ENCODE measurements around the gene MCM3. TPM values are rescaled to one million over a fixed set of nuclear protein-coding genes. Genes with fewer than 3 reads are reported as not detected.

MCM3 gene
- total RNA-seq, 1 donor from 2014 or later: 64.6 TPM

DNA sequence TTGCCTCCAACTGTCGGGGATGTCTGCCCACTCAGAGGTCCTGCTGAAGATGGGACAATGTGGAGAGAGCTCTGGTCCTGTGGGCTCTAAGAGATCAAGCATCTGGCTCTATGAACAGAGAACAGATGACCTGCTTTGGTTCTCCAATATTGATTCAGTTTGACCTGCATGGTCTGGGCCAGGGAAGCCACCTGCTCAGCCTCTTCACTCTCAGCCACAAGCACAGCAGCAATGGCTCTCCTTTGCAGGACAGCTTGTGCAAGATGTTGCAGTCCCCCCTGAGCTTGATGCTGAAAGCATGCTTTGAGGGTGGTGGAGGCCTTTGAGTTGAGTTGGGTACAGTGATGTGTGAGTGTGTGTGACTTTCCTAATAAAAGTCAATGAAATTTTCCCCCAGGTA is 18.6 kb upstream of the MCM3 start:
- no peak for DNase-seq (ENCODE audit: low read depth in 2 of 2)

DNA sequence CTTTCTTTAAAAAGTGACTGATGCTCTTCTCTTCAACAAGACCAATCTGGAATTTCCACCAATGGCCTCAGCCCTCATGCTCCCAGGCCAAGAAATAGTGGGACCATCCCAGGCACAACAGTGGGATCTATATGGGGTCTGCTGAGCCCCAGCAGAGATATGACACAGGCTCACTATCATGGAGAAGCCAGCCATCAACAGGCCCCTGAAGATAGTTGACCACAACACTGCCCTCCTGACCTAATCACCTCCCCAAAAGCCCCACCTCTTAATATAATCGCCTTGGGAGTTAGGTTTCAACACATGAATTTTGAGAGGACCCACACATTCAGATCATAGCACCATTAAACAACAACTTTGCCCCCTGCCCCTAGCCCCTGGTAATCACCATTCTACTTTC is 16.8 kb upstream of the MCM3 start:
- DNase-seq (ENCODE audit: low read depth in 2 of 2): no peak

DNA sequence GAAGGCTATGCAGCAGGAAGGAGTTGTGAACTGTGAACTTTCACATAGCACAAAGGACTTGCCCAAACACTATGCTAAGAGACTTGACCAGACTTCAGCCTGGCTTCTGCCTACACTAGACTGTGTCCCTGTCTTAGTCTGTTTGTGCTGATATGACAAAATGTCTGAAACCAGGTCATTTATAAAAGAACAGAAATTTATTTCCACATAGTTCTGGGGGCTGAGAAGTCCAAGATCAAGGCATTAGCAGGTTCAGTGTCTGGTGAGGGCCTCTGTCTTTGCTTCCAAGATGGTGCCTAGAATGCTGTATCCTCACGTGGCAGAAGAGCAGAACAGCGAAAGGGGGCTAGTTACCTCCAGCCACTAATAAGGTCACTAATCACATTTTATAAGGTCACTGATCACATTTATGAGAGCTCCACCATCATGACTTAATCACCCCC is 16.0 kb upstream of the MCM3 start:
- no peak for DNase-seq (ENCODE audit: low read depth in 2 of 2)

DNA sequence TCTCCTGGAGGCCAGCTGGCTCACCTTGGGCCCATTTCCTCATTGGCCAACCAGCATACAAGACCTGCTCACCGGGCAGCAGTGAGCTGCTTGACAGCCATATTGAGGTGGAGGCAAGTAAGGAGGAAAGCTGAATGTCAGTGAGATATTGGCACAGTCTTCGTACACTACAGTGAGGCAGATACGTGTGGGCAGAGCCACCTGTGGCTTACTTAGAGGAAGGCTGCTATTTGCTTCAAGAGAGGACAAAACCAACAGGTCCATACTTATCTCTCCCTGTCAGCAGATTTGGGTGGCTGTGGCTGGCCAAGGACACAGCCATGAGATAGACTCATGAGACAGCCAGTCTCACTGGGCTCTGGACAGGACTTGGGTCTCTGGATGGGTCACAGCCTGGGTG is 15.1 kb upstream of the MCM3 start:
- DNase-seq (ENCODE audit: low read depth in 2 of 2): no peak

DNA sequence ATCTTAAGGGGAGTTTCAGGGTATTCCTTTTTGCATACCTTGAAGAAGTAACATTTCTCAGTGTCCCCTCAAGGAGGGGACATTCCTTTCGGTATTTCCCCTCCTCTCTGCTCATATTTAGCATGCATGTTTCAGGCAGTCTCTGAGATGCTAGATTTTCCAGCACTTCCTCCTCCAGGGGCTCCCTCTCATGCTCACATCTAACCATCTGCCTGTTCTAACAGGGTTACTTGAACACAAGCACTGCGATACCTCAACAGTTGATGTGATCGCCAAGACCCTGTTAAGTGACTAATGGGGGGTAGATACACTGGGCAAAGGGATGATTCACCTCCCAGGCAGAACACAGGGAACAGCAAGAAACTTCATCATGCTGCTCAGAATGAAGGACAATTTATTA is 12.9 kb upstream of the MCM3 start:
- no peak for DNase-seq (ENCODE audit: low read depth in 2 of 2)

DNA sequence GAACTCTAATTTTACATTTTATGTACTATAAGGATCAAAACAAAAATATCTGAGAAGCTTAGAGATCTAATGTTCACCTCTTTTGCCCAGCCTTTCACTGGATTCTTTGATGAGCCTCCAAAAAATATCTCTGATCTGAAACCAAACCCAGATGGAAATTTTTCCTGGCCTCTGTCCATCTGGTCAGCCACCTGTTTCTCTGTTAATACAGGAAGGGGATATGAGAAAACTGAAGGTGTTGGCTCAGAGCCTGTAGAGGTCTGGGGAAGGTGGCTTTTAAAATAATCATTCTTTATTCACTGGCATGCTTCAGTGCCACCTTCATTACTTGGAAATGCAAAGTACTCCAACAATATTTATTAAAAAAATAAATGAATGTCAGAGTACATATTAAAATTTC is 8.5 kb upstream of the MCM3 start:
- peak; percentile 55 to 77 for DNase-seq (ENCODE audit: low read depth in 2 of 2)

DNA sequence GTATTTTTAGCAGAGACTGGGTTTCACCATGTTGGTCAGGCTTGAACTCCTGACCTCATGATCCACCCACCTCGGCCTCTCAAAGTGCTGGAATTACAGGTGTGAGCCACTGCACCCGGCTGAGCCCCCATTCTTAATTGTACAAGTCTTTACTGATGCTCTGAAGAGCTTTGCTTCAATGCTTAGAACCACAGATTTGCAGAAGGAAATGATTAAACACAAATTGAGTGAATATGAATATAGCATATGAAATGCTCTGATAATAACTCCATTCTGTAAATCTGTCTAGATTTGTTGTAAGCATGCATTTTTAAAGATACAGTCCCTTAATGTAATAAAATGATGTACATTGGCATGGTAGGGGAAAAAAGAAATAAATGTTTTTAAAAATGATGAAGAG is 4.3 kb upstream of the MCM3 start:
- DNase-seq (ENCODE audit: low read depth in 2 of 2): no peak

DNA sequence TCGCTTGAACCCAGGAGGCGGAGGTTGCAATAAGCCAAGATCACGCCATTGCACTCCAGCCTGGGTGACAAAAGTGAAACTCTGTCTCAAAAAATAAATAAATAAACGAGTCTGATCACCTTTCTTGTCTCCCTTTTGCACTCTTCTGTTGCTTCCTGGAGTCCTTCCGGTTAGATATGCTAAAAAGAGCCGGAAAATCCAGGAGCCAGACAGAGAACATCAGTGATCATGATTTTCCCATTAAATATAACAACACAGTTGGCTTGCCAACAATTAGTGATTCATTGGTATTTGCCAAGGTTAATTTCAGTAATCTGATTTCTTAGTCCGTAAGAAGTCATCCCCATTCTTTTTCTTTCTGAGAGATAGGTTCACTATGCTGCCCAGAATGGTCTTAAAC is 3.7 kb upstream of the MCM3 start:
- DNase-seq (ENCODE audit: low read depth in 2 of 2): peak; percentile 42 to 73

DNA sequence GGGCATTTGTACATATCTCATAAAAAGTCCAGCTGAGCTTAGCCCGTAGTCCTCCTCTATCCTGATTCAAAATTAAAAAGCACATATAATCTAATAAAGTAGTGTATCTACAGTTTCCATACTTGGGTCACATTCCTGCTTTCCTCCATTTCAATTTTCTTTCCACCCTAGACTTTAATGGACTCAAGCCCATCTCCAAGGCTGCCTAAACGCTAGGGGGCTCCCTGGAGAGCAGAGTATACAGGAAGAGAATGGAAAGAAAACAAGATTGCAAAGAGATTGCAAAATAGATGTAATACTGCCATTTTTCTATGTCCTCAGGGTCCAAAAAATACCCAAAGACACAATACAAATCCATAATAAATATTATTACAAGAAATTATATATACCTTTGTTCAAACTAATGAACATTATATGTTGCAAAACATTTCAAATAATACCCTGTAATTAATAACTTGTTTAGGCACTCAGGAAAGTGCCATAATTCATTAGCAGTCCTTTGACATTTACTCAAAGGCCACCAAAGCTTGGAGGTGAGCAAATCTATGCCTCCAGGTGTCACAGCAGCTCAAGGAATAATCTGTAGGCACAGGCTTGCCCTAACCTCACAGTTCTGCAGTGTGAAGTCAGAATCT is 2.4 kb upstream of the MCM3 start:
- DNase-seq (ENCODE audit: low read depth in 2 of 2): peak; percentile 51 to 68

DNA sequence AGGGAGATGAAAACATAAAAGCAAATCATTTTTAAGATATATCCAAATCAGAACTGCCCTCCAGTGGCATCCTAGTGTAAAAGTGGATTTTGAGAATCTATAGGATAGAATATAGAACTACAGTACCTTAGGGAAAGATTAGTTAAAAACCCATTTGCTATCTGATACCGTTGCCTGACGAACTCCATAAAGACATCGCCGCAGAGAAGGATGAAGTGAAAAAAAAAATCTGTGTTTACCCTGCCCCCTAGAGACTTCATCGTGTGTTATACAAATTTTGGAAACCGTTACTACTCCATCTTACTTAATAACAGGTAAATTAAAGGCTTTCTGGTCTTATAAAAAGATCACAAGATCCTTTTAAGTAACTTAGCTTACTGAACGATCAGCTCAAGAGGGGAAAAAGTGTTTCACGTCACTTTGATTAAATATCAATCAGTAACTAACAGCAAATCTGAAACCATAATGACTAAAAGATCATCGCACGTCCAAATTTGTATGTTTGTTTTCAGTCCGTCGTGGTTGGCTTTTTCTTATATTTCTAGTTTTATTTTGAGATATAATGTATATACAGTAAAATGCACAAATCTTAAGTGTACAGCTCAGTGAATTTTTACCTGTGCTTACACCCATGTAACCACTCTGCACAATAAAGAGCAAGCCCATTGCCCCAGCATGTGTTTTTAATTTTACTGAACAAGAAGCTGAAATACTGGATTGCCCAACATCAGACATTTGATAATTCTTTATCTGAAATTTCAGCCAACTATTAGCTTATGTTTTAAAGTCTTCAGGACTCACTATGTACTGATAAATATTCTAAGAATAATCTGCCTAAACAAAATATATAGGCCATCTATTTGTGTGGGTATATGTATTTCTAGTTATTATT is 881 bp upstream of the MCM3 start:
- DNase-seq (ENCODE audit: low read depth in 2 of 2): no peak

DNA sequence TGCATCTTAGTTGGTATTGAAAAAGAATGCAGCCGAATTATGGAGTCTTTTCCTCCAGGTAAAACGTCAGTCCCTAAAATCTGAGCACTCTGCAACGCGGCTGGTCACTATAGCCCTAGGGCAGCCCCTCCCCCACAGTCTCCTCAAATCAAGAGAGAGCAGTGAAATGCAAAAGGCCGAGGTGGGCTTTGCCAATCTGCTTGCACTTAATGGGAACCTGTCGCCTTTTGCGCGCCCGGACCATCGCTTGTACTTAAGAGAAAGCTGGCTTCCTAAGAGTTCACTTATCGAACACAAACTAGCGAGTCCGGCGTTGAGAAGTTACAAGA is 447 bp downstream of the MCM3 start:
- DNase-seq (ENCODE audit: low read depth in 2 of 2): no peak

DNA sequence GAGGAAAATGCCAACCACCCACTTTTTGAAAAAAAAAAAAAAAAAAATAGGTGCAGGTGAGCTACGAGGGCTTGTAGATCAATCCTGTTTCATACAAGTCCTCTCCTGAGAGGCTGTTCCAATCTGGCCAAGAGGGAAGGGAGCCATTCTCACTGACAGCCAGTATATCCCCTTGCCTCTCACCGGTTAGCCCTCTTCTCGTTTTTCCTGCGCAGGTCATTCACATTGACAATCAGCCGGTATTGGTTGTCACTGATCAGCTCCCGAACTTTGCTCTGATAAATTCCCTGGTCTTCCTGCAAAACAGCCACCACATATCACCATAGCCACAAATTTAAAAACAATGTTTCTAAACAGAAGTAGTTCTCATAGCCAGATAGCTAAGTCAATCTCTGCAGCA is 1.4 kb downstream of the MCM3 start:
- no peak for DNase-seq (ENCODE audit: low read depth in 2 of 2)

DNA sequence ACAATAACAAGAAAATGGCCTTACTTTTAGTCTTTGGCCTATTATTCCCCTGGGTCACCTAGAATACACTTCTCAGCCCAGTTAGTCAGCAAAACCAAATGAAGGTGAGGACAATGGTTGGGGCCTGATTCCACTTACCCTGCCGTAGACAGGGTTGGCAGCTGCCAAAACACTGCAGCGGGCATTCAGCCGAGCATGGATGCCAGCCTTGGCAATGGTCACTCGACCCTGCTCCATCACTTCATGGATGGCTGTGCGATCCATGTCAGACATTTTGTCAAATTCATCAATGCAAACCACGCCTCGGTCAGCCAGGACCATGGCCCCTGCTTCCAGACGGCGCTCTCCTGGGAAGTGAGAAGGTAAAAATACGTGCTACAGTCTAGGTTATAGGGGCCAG is 8.4 kb downstream of the MCM3 start:
- DNase-seq (ENCODE audit: low read depth in 2 of 2): no peak

DNA sequence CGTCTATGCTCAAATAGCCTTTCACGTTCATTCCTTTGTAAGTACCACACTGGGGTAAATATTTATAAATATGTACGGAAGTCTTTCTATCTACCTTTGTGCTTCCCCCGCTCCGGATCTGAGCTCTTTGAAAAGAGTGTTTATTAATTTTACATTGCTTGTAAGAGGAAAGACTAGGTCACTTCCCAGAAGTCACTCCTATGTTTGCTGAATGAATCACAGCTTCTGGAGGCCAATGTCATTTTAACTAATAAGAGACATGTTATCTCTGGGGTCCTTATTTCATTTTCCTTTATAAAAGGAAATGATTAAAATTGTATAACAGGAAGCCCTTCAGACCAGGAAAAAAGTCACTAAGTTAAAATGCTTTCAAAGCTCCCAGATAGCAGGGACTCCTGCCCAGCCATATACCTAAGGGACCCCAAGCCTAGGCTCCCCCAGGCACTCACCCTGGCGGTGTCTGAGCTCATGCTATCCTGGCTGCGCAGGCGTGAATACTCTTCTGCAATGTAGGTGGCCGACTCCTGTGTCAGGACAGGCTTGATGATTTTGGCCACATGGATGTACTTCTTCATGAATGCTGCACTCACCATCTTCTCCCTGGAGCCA is 12.6 kb downstream of the MCM3 start:
- peak; percentile 63 to 79 for DNase-seq (ENCODE audit: low read depth in 2 of 2)

DNA sequence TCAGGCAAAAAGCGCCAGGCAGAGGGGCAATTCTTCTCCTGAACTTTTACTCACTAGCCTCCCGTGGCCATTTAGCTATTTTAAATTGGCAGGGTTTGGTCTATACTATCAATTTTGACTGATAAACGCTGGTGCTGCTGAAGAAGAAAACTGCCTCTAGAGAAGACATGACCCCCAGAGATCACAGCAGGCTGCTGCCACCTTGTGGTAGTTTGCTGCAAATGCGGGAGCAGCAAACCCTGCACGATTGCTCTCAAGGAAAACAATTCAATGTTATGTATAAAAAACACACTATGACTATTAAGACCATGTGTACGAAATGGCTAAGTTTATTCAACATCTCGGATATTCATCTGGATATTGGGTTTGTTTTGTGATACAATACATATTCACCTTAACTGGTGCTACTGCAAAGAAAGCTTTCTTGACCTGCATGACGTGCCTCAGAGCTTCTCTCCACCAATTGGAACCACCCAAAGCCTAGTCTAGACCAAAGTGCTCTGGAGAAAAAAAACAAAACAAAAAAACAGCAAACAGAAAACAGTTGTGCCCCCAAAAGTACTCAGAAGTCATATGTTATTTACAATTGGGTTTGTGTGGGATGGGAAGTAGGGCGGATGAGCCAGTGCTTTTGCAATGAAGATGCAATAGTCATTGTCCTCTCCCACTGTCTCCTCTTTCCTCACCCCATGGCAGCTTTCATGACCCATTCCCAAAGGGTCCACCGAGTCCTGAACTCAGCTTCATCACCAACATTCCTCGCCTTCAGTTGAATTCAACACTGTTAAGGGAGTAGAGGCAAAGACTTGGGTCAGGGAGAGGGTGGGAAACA is 20.6 kb downstream of the MCM3 start:
- DNase-seq (ENCODE audit: low read depth in 2 of 2): peak; percentile 36 to 63

DNA sequence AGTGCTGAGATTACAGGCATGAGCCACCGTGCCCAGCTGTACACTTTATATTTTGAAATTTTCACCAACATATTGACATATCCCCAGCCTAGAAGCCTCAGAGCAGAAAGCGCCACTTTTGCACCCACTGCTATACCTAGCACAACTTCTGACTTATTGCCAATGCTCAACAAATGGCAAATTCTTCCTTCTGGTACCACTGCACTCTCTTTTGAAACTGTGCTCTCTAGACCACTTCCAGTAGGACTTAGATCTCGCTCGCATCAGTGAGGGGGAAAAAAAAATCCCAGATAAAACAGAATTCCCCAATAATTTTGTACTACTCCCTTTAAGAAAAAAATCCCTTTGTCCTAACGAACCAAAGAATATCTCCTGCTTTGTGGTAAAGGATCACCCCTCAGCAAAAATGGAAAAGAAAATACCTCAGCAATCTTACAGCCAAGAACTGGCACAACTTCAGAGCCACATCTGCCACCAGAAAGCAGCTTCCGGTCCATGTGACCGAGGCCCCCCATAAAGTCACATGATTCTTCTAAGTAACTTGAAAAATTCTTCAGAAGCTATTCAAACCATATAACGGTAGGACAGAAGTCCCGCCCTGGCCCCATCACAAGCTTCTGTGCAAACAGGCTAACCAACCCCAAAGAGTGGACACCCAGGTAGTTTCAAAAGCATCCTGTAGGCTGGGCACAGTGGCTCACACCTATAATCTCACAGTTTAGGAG is 21.8 kb downstream of the MCM3 start:
- DNase-seq (ENCODE audit: low read depth in 2 of 2): no peak

DNA sequence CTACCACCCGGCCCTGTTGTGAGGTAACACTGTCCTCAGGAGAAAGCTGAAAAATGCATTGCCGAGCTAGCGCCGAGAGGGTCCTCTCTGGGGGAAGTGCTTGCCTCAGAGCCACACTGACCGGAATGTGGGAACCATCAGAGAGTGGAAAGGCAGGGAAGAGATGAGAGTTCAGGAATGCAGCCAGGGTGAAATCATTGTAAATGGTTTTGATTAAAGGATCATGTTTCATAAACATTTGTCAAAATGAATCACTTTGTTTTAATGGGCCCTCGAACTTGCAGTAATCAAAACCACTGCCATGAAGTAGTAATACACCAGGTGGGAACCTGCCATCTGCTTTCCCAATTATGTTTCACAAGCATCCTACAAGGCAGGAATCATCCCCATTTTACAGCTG is 23.3 kb downstream of the MCM3 start:
- no peak for DNase-seq (ENCODE audit: low read depth in 2 of 2)

DNA sequence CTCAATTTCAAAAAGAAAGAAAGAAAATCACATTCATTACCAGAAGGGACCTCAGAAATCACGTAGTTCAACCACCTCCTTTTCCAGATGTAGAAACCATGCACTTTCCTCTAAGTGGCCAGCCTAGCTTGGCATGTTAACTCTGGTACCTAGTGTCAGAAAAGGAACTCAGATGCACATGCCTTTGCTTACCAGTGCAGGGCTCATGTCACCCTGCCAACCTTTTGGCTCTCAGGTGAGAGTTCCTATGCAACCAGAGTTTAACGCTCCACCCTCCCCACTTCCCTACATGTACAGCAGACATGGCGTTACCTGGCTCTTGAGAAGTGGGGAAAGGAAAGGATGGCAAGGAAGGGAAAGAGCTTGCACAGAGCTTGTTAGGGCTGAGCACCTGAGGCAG is 23.9 kb downstream of the MCM3 start:
- DNase-seq (ENCODE audit: low read depth in 2 of 2): no peak

DNA sequence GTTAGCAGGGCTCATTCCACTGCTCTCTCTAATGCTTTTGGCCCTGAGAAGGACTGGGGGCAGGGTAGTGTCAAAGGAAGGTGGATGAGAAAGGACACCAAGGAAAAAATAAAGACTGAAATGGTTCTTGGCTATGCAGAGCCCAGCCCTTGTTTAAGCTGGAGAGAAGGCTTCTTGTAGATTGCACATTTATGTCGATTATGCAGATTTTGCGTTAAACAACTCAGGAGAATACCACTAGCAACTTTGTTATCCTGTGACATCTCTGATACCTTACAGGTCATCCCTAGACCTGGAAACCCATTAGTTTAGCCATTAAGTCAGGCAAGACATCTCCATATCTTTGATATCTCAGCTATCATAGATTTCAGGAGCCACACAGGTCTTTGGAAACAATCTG is 29.1 kb downstream of the MCM3 start:
- DNase-seq (ENCODE audit: low read depth in 2 of 2): no peak

DNA sequence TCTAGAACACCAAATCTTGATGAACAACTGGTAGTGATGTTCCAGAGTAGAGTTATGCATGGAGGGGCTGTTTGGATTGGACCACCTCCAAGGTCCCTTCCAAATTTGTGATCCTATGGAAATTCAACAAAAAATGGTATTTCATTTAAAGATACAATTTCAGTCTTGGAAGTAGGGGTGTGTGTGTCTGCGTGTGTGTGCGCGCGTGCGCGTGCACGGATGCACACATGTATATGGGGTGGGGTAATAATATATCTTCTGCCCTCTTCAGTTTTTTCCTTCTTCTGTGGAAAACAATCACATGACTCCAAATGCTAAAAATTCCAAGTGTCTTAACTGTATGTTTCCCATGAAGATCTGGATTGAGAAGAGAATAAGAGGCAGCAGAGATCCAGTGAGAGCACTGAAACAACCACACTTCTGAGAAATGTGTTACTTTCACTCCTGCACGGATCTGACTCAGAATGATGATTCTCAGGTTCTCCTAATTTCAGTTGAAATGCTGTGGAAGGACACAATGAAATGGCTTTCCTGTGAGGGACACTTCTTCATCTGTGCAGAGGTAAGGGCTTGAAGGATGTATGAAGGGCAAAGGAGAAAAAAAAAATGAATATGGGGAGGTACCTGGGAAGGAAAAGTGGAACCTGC is 29.7 kb downstream of the MCM3 start:
- no peak for DNase-seq (ENCODE audit: low read depth in 2 of 2)

DNA sequence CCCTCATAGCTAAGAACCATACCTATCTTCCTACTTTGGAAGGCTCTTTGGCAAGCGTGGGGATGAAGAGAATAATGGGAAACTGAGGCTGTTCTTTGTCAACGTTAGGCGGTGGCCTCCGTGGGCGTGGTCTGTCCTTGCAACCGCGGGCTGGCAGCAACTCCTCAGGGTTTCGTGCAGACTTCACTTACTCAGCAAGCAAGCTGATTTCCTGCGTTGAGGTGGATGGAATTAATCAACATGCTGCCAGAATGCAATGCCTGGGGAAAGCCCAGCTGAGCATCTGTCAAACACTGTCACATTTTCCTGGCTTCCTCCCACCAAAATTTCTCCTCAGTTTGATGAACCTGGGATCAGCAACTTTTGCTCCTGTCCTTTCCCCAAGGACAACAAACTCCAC is 31.0 kb downstream of the MCM3 start:
- DNase-seq (ENCODE audit: low read depth in 2 of 2): peak in 1 of 2 donors; percentile 6

All from dermis microvascular lymphatic vessel endothelial cell (primary cell).